Measurements from ENCODE around the gene STX7. TPM values are rescaled to one million over a fixed set of nuclear protein-coding genes. Genes with fewer than 3 reads are reported as not detected.

Gene STX7
- polyA plus RNA-seq, 3 donors: 49.7 to 85.1 (median 81.7) TPM

GRCh38 chr6:132548746-132549463 lies 36.0 kb upstream of the STX7 start:
- Mint-ChIP-seq H3K27me3 (ENCODE audit: low read depth in 3 of 3) (peaks cover 2 to 6% (median 5%) of the 10 kb centered on the region in 3 donors), H3K4me3 (no peak overlapping the region), H3K27ac (no peak overlapping the region), H3K4me1 (no peaks in the 10 kb centered on the region), H3K9me3 (no peaks in the 10 kb centered on the region), H3K36me3 (no peaks in the 10 kb centered on the region)
- no peaks in the 10 kb centered on the region for H4K20me1 ChIP-seq (ENCODE audit: insufficient read depth, low read length)
- no peak for DNase-seq
- no peaks in the 10 kb centered on the region for H3K36me3 ChIP-seq (replicated peaks in 1 of 2; ENCODE audit: control insufficient read depth in 1 of 2, insufficient read depth in 2 of 2, low read length in 2 of 2)
- intact Hi-C loops (cut with micrococcal nuclease): loop anchor here in 1 of 2 donors (10.0 kb wide), 1 partner anchor 1366 kb away; no protein-coding TSS in a partner anchor
- no peak overlapping the region for H3K27ac ChIP-seq (ENCODE audit: low read depth in 1 of 2, low read length in 2 of 2)
- no peaks in the 10 kb centered on the region for H3K79me2 ChIP-seq (ENCODE audit: insufficient read depth, low read length)
- H2AFZ ChIP-seq (ENCODE audit: insufficient read depth, low read depth, low read length, poor library complexity, severe bottlenecking): no peak overlapping the region
- no peaks in the 10 kb centered on the region for H3K9me3 ChIP-seq (replicated peaks in 1 of 2; ENCODE audit: control insufficient read depth in 1 of 2, insufficient read depth in 1 of 2, low read length in 2 of 2)
- no peak for TF ChIP-seq CTCF (IDR thresholded peaks at IDR 0.05)
- no peaks in the 10 kb centered on the region for H3K27me3 ChIP-seq (ENCODE audit: control insufficient read depth in 2 of 2, insufficient read depth in 2 of 2, low read length in 2 of 2)
- H3K4me2 ChIP-seq (replicated peaks; ENCODE audit: extremely low read depth, low read length, poor library complexity, severe bottlenecking): no peak overlapping the region
- no peak overlapping the region for H3K9ac ChIP-seq (ENCODE audit: insufficient read depth, low read length, poor library complexity, severe bottlenecking)
- no peak overlapping the region for H3K4me3 ChIP-seq (replicated peaks in 1 of 3; ENCODE audit: low read depth in 2 of 3, low read length in 3 of 3)
- 100% methylated on average over 4 of the region's 4 CpGs for WGBS (ENCODE audit: insufficient coverage)
- no peaks in the 10 kb centered on the region for H3K4me1 ChIP-seq (ENCODE audit: control insufficient read depth in 1 of 2, insufficient read depth in 2 of 2, low read length in 2 of 2)

- H3K27ac Mint-ChIP-seq: no peak overlapping the region
- H3K4me3 Mint-ChIP-seq: no peak overlapping the region
- no peaks in the 10 kb centered on the region for H3K36me3 ChIP-seq (replicated peaks in 1 of 2; ENCODE audit: control insufficient read depth in 1 of 2, insufficient read depth in 2 of 2, low read length in 2 of 2)
- intact Hi-C loops (cut with micrococcal nuclease): loop anchor here in 1 of 2 donors (10.0 kb wide), 1 partner anchor 1370 kb away; no protein-coding TSS in a partner anchor
- no peak overlapping the region for H3K4me3 ChIP-seq (replicated peaks in 1 of 3; ENCODE audit: low read depth in 2 of 3, low read length in 3 of 3)
- no peaks in the 10 kb centered on the region for H3K4me1 ChIP-seq (ENCODE audit: control insufficient read depth in 1 of 2, insufficient read depth in 2 of 2, low read length in 2 of 2)
- no peaks in the 10 kb centered on the region for H3K9me3 Mint-ChIP-seq
- no peaks in the 10 kb centered on the region for H3K4me1 Mint-ChIP-seq
- DNase-seq: no peak
- H3K79me2 ChIP-seq (ENCODE audit: insufficient read depth, low read length): no peaks in the 10 kb centered on the region
- peaks cover 3 to 16% of the 10 kb centered on the region in 2 donors for H3K27me3 ChIP-seq (ENCODE audit: control insufficient read depth in 2 of 2, insufficient read depth in 2 of 2, low read length in 2 of 2)
- TF ChIP-seq CTCF (IDR thresholded peaks at IDR 0.05): no peak
- no peak overlapping the region for H2AFZ ChIP-seq (ENCODE audit: insufficient read depth, low read depth, low read length, poor library complexity, severe bottlenecking)
- H3K4me2 ChIP-seq (replicated peaks; ENCODE audit: extremely low read depth, low read length, poor library complexity, severe bottlenecking): no peak overlapping the region
- H3K9ac ChIP-seq (ENCODE audit: insufficient read depth, low read length, poor library complexity, severe bottlenecking): no peak overlapping the region
- peaks cover 2 to 15% (median 6%) of the 10 kb centered on the region in 3 donors for H3K27me3 Mint-ChIP-seq (ENCODE audit: low read depth in 3 of 3)
- H3K36me3 Mint-ChIP-seq: no peaks in the 10 kb centered on the region
- H3K27ac ChIP-seq (ENCODE audit: low read depth in 1 of 2, low read length in 2 of 2): no peak overlapping the region
- no peaks in the 10 kb centered on the region for H4K20me1 ChIP-seq (ENCODE audit: insufficient read depth, low read length)
- no peaks in the 10 kb centered on the region for H3K9me3 ChIP-seq (replicated peaks in 1 of 2; ENCODE audit: control insufficient read depth in 1 of 2, insufficient read depth in 1 of 2, low read length in 2 of 2)
Measured at GRCh38 chr6:132544826-132545225, 31.9 kb upstream of the STX7 start.

Data from CD14-positive monocyte (primary cell).